A673 (cell line): ENCODE results near the gene VEGFB. TPM values are rescaled to one million over a fixed set of nuclear protein-coding genes. Genes with fewer than 3 reads are reported as not detected.

Experiments used
- BruUV-seq: library from RNA; stranded (reverse); fragments of 400-500 nt; replicated peaks from 2 replicates; lab custom pipeline; 2021; lab: Mats Ljungman, UMichigan
- CTCF ChIA-PET: fragments of 300-600 bp; sonication (Branson Sonifier 250); formaldehyde crosslinking; loops from one replicate; lab custom pipeline; 2022; ENCODE audit warnings: antibody characterized with exemption; lab: Charles Lee
- POLR2A ChIA-PET: fragments of 300-600 bp; sonication (Branson Sonifier 250); formaldehyde crosslinking; loops from one replicate; lab custom pipeline; 2022; ENCODE audit warnings: antibody characterized with exemption; ENCODE audit not compliant: low non-redundant PET; lab: Charles Lee
- DNase-seq: peaks from one replicate; pipeline ENCODE4 v3.0.0-alpha.2; 2015; ENCODE audit warnings: low spot score
- H3K27ac ChIP-seq: fragments of 200-600 bp; sonication (generic); 2 replicates; pipeline ENCODE4 v1.5.1; 2016; ENCODE audit warnings: mixed run types, low read depth, mild to moderate bottlenecking, mixed read lengths, antibody characterized with exemption, low read length; ENCODE audit not compliant: poor library complexity, severe bottlenecking
- H3K27me3 ChIP-seq: fragments of 200-600 bp; sonication (generic); replicated peaks from 2 replicates; pipeline ENCODE4 v1.6.1; 2017; ENCODE audit warnings: mixed run types, low read depth, mild to moderate bottlenecking, mixed read lengths, antibody characterized with exemption, low read length; ENCODE audit not compliant: insufficient read depth, poor library complexity
- H3K36me3 ChIP-seq: fragments of 200-600 bp; sonication (generic); 2 replicates; pipeline ENCODE4 v1.6.1; 2016; ENCODE audit warnings: mixed run types, mild to moderate bottlenecking, mixed read lengths, antibody characterized with exemption, low read length; ENCODE audit not compliant: insufficient read depth, poor library complexity, severe bottlenecking
- H3K4me1 ChIP-seq: fragments of 200-600 bp; sonication (generic); 2 replicates; pipeline ENCODE4 v1.6.1; 2017; ENCODE audit warnings: mixed run types, mild to moderate bottlenecking, mixed read lengths, antibody characterized with exemption, low read length; ENCODE audit not compliant: insufficient read depth, poor library complexity, severe bottlenecking
- H3K4me3 ChIP-seq: fragments of 200-600 bp; sonication (generic); 2 replicates; pipeline ENCODE4 v1.5.1; 2016; ENCODE audit warnings: low read depth, mixed run types, mild to moderate bottlenecking, mixed read lengths, low read length; ENCODE audit not compliant: poor library complexity, severe bottlenecking
- H3K9me3 ChIP-seq: fragments of 200-600 bp; sonication (generic); 2 replicates; pipeline ENCODE4 v1.6.1; 2016; ENCODE audit warnings: mixed run types, low read depth, mild to moderate bottlenecking, mixed read lengths, antibody characterized with exemption, low read length; ENCODE audit not compliant: poor library complexity, severe bottlenecking
- EZH2 ChIP-seq: fragments of 200-600 bp; sonication (generic); IDR thresholded peaks from 2 replicates; pipeline ENCODE4 v1.6.1; 2017; ENCODE audit warnings: borderline replicate concordance, low read depth, mild to moderate bottlenecking, mixed read lengths, antibody characterized with exemption, low read length; ENCODE audit not compliant: poor library complexity, severe bottlenecking
- intact Hi-C: fragments of 100-400 bp; cut with micrococcal nuclease; formaldehyde crosslinking; loops from one replicate; pipeline ENCODE4 v1.10.0; 2022; ENCODE audit not compliant: unreplicated experiment
- total RNA-seq: library from RNA; stranded (reverse); gene quantifications from 2 replicates; pipeline ENCODE4 v1.2.3, GENCODE V29; 2021
- TF ChIP-seq, protein P1 (sequence below): fragments of 300-800, 200-600 bp; sonication (generic); conservative IDR thresholded peaks from 2 replicates; pipeline ENCODE4 v1.5.1; 2017; ENCODE audit warnings: low read depth, mild to moderate bottlenecking, antibody characterized with exemption, low read length, moderate library complexity, mixed read lengths

Gene VEGFB
- total RNA-seq, 1 experiment from 2014 or later: 93.3 TPM

DNA sequence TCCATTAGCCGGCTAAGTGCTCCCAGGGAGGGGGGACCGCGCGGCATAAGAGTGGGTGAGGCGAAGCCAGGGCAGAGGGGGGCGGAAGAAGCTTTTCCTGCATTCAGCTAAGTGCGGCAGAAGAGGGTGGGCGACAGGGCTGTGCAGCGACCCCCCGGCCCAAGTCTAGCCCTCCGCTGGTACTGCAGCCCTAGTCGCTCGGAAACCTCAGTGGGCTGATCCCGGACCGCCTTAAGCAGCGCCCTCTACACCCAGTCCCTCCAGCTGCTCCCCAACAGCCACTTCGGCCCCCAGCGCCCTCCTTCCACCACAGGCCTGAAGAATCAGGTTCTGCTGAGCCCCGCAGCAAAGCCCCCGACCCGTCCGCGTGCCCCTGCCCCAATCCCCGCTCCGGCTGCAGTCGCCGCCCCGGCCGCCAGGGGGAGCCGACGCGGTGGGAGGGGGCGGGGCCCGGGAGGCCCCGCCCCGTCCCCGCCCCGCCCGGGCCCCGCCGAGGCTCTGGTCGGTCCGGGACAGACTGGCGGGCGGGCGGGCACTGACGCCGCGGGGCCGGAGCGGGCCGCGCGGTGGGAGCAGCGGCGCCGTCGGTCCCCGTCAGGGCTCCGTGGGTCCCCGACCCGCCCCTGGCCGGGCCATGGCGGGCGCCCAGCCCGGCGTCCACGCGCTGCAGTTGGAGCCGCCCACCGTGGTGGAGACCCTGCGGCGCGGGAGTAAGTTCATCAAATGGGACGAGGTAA, 16.8 kb downstream of the VEGFB start, which contains the start of gene PLCB3:
Gene PLCB3 (plus strand): TSS at position 515 of the 737 bp plus-strand sequence. CDS start 120 bp downstream, at position 635.
- DNase-seq: peak; percentile 74
- BruUV-seq: no TSS peak
- ChIA-PET CTCF (interaction anchor here (0.6 to 1.7 kb wide), 4 partner anchors 10 to 67 kb away, joined by 3 to 11 read pairs (median 7); partner anchors contain the start of genes PRDX5 and TRMT112), POLR2A (no interaction called here)
- Histone ChIP-seq H3K4me1 (peaks cover 27% of the 10 kb centered on the region), H3K9me3 (no peaks in the 10 kb centered on the region), H3K4me3 (peak within 1 kb of the TSS; percentile 79), H3K36me3 (peaks cover 20% of the 10 kb centered on the region), H3K27me3 (no peaks in the 10 kb centered on the region), H3K27ac (peak within 1 kb of the TSS; percentile 68)
- intact Hi-C loops: no loop called here
- TF ChIP-seq, protein P1, sequence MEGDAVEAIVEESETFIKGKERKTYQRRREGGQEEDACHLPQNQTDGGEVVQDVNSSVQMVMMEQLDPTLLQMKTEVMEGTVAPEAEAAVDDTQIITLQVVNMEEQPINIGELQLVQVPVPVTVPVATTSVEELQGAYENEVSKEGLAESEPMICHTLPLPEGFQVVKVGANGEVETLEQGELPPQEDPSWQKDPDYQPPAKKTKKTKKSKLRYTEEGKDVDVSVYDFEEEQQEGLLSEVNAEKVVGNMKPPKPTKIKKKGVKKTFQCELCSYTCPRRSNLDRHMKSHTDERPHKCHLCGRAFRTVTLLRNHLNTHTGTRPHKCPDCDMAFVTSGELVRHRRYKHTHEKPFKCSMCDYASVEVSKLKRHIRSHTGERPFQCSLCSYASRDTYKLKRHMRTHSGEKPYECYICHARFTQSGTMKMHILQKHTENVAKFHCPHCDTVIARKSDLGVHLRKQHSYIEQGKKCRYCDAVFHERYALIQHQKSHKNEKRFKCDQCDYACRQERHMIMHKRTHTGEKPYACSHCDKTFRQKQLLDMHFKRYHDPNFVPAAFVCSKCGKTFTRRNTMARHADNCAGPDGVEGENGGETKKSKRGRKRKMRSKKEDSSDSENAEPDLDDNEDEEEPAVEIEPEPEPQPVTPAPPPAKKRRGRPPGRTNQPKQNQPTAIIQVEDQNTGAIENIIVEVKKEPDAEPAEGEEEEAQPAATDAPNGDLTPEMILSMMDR: peak; percentile 78
- TF ChIP-seq EZH2: no peak

- TF ChIP-seq EZH2: no peak
- TF ChIP-seq, protein P1: no peak
- Histone ChIP-seq H3K9me3 (no peaks in the 10 kb centered on the region), H3K27me3 (no peaks in the 10 kb centered on the region), H3K27ac (peak overlapping the region; percentile 68), H3K4me3 (peak overlapping the region; percentile 79), H3K4me1 (peaks cover 27% of the 10 kb centered on the region), H3K36me3 (peaks cover 25% of the 10 kb centered on the region)
- ChIA-PET POLR2A (no interaction called here), CTCF (interaction anchor here (0.6 to 1.7 kb wide), 9 partner anchors 10 to 70 kb away, joined by 3 to 11 read pairs (median 4); partner anchors contain the start of genes PRDX5 and TRMT112)
- intact Hi-C loops: no loop called here
- no peak for DNase-seq
- BruUV-seq: no TSS peak
These were observed 17.3 kb downstream of the VEGFB start for GRCh38 chr11:64251753-64252002.

DNA sequence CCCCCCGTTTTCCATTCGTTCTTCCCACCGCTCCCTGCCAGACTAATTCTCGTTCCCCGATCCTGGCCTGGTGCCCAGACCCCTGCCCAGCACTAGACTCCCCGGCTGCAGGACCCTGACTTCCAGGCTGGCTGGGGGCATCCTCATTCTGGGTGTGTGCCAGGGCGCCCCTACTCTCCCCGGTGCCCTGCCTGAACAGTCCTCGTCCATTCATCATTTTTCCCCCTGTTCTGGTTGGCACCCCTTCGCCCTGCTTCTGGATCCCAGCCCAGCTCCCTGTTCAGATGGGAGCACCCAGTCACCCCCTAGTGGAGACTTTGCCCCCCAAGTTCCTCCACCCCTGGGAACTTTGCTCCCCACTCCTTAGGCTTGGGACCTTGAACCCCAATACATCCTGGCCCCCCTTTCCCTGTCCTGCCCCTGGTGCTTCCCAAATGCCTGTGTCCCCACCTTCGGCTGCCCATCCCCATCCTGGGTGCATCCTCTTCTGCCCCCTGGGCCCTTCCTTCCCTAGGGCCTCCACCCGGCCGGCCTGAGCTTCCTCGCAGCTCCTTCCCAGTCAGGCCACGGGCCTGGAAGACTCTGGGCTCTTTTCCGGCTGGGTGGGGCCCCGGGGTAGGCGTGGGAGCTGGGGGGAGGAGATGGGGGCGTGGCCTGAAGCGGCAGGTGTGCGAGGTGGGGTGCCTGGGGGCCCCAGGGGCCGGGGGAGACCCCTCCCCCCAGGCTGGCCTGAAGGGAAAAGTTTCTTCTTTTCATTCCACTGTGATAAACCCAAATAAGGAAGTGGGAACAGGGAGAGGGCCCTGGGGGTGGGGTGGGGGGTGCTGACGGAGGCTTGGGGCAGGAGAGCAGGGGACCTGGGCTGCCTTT, 17.9 kb downstream of the VEGFB start:
- H3K27me3 ChIP-seq: no peaks in the 10 kb centered on the region
- peaks cover 27% of the 10 kb centered on the region for H3K4me1 ChIP-seq
- TF ChIP-seq EZH2: no peak
- TF ChIP-seq, protein P1: peak; percentile 64
- ChIA-PET POLR2A (no interaction called here), CTCF (interaction anchor here (0.6 to 1.7 kb wide), 14 partner anchors 9 to 79 kb away, joined by 3 to 11 read pairs (median 5); partner anchors contain the start of genes PRDX5 and TRMT112)
- peak overlapping the region; percentile 79 for H3K4me3 ChIP-seq
- H3K36me3 ChIP-seq: peaks cover 27% of the 10 kb centered on the region
- TSS peak; percentile 30 for BruUV-seq
- DNase-seq: peak; percentile 55
- intact Hi-C loops: no loop called here
- H3K9me3 ChIP-seq: no peaks in the 10 kb centered on the region
- peak overlapping the region; percentile 68 for H3K27ac ChIP-seq
